HCT116 (cell line): Measurements from ENCODE around the gene GALNT14.

Experiments used
- ZNF274 ChIP-seq: fragments of 200-500 bp; sonication (Bioruptor generic); IDR thresholded peaks from 2 replicates; pipeline ENCODE4 v1.6.1; 2014; ENCODE audit warnings: mild to moderate bottlenecking, low read depth, low read length, inconsistent platforms
- TF ChIP-seq, protein P1 (sequence below): IDR thresholded peaks from 2 replicates; pipeline ENCODE4 v1.6.1; 2012; ENCODE audit warnings: low read depth

GRCh38 chr2:30860726-30861125 lies 277.5 kb downstream of the GALNT14 start:
- TF ChIP-seq, protein P1, sequence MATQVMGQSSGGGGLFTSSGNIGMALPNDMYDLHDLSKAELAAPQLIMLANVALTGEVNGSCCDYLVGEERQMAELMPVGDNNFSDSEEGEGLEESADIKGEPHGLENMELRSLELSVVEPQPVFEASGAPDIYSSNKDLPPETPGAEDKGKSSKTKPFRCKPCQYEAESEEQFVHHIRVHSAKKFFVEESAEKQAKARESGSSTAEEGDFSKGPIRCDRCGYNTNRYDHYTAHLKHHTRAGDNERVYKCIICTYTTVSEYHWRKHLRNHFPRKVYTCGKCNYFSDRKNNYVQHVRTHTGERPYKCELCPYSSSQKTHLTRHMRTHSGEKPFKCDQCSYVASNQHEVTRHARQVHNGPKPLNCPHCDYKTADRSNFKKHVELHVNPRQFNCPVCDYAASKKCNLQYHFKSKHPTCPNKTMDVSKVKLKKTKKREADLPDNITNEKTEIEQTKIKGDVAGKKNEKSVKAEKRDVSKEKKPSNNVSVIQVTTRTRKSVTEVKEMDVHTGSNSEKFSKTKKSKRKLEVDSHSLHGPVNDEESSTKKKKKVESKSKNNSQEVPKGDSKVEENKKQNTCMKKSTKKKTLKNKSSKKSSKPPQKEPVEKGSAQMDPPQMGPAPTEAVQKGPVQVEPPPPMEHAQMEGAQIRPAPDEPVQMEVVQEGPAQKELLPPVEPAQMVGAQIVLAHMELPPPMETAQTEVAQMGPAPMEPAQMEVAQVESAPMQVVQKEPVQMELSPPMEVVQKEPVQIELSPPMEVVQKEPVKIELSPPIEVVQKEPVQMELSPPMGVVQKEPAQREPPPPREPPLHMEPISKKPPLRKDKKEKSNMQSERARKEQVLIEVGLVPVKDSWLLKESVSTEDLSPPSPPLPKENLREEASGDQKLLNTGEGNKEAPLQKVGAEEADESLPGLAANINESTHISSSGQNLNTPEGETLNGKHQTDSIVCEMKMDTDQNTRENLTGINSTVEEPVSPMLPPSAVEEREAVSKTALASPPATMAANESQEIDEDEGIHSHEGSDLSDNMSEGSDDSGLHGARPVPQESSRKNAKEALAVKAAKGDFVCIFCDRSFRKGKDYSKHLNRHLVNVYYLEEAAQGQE: no peak
- TF ChIP-seq ZNF274: no peak
